Transverse colon (tissue), 4 donors: ENCODE results near the gene FCRL4. TPM values are rescaled to one million over a fixed set of nuclear protein-coding genes. Genes with fewer than 3 reads are reported as not detected.

ENCODE experiments used
- DNase-seq: peaks from one replicate; pipeline ENCODE4 v3.0.0-alpha.2; 2019
- H3K27ac ChIP-seq, 4 donors: fragments of 200-600 bp; sonication (generic); 2 replicates each; pipeline ENCODE4 v1.5.1; 2016 to 2018; ENCODE audit warnings: inconsistent platforms in 4 of 4
- H3K27me3 ChIP-seq: fragments of 200-600 bp; sonication (generic); 2 replicates; pipeline ENCODE4 v1.5.1; 2017; ENCODE audit warnings: inconsistent platforms
- H3K36me3 ChIP-seq, 4 donors: fragments of 200-600 bp; sonication (generic); 2 replicates each; pipeline ENCODE4 v1.5.1; 2017 to 2019; ENCODE audit warnings: inconsistent platforms in 4 of 4
- H3K4me1 ChIP-seq, 4 donors: fragments of 200-600 bp; sonication (generic); 2 replicates each; pipeline ENCODE4 v1.5.1; 2017 to 2020; ENCODE audit warnings: inconsistent platforms in 4 of 4
- H3K4me3 ChIP-seq, 4 donors: fragments of 200-600 bp; sonication (generic); 1 replicate in 1 of 4; 2 replicates in 3 of 4; pipeline versions ENCODE4 v1.5.1 to v1.6.1; 2017 to 2019; ENCODE audit warnings: inconsistent platforms in 4 of 4
- H3K9me3 ChIP-seq, 2 donors: fragments of 200-600 bp; sonication (generic); 2 replicates each; pipeline ENCODE4 v1.5.1; 2017 to 2019; ENCODE audit warnings: inconsistent platforms in 2 of 2
- EP300 ChIP-seq: sonication (generic); formaldehyde crosslinking; IDR thresholded peaks from one replicate; pipeline ENCODE4 v1.6.1; 2017; ENCODE audit warnings: antibody characterized with exemption, low read depth
- POLR2A ChIP-seq: fragments of 450-650 bp; IDR thresholded peaks from one replicate; pipeline ENCODE4 v1.6.1; 2016; ENCODE audit warnings: antibody characterized with exemption, mild to moderate bottlenecking, moderate library complexity
- POLR2AphosphoS5 ChIP-seq, 3 donors: sonication (generic); formaldehyde crosslinking; IDR thresholded peaks; one replicate each; pipeline ENCODE4 v1.6.1; 2016; ENCODE audit warnings: antibody characterized with exemption in 3 of 3
- WGBS, 2 donors: methylation state at CpG; one replicate each; pipeline ENCODE4 v1.1.5; 2018; ENCODE audit warnings: low coverage in 1 of 2; 5-methylcytosine and 5-hydroxymethylcytosine counted together
- in situ Hi-C, 4 donors: fragments of 200-750 bp; cut with MboI; loops; one replicate each; pipeline versions ENCODE4 v1.15.0 to v1.15.1; 2017; ENCODE audit warnings: low sequenced_read_pairs in 3 of 4, low pct_ligation_motif_present in 1 of 4, low pct_unique_long_range_greater_than_20kb in 1 of 4
- intact Hi-C: fragments of 100-400 bp; cut with DNase I; formaldehyde crosslinking; loops from one replicate; pipeline ENCODE4 v1.15.1; 2023; ENCODE audit warnings: low total_unique reads
- total RNA-seq, 4 donors: library from RNA; depleted of rRNA; stranded (reverse); fragments of >200 nt; gene quantifications; one replicate each; pipeline ENCODE4 v1.1.0, GENCODE V29; 2016
- TF ChIP-seq, protein P1 (sequence below), 5 experiments: fragments of 200-600 bp in 3 of 5; fragments of 450-650 bp in 2 of 5; sonication (generic) in 3 of 5; IDR thresholded peaks; 1 replicate in 2 of 5; 2 replicates in 3 of 5; pipeline ENCODE4 v1.5.1; 2016 to 2017; ENCODE audit warnings: antibody characterized with exemption in 5 of 5, inconsistent platforms in 3 of 5, mild to moderate bottlenecking in 2 of 5, moderate library complexity in 1 of 5

FCRL4 gene
- not detected for total RNA-seq

DNA sequence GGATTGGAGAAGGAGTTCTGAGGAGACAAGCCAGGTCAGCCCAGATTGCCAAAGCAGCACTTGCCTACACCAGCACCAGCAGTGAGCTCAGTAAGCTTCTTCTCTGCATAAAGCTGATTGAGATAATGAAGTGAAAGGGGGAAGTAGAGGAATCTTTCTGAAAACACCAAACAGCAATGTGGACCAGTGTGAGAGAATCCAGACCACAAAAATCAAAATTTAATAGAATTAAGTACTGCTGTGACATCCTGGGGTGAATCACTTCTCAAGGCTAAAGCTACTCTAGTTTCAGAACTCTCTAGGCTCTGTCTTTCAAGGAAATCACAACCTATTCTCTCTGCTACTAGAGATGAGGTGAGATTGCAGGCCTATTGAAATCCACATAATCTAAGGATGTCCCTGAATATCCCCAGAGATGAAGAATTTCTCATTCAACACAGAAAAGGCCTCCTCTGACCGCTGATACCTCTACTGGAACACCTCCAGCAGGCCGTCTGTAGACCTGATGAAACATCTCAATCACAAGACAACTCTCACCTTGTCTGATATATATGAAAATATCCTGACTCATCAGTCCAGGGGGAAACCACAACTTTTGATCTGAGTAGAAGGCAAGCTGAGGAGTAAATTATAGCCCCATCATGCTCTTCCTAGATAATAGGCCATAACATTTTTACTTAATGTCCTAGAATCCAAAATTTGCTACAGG lies at the start of gene FCRL4:
Gene FCRL4 (minus strand): TSS at position 127 of the 709 bp plus-strand sequence. CDS start 141 bp downstream, outside the sequence.
- no peak for DNase-seq
- intact Hi-C loops: no loop called here
- Histone ChIP-seq H3K27ac (no peak within 1 kb of the TSS), H3K27me3 (peaks cover 4% of the 10 kb centered on the region), H3K4me1 (no peaks in the 10 kb centered on the region), H3K9me3 (no peaks in the 10 kb centered on the region), H3K36me3 (no peaks in the 10 kb centered on the region), H3K4me3 (no peak within 1 kb of the TSS)
- TF ChIP-seq, protein P1, sequence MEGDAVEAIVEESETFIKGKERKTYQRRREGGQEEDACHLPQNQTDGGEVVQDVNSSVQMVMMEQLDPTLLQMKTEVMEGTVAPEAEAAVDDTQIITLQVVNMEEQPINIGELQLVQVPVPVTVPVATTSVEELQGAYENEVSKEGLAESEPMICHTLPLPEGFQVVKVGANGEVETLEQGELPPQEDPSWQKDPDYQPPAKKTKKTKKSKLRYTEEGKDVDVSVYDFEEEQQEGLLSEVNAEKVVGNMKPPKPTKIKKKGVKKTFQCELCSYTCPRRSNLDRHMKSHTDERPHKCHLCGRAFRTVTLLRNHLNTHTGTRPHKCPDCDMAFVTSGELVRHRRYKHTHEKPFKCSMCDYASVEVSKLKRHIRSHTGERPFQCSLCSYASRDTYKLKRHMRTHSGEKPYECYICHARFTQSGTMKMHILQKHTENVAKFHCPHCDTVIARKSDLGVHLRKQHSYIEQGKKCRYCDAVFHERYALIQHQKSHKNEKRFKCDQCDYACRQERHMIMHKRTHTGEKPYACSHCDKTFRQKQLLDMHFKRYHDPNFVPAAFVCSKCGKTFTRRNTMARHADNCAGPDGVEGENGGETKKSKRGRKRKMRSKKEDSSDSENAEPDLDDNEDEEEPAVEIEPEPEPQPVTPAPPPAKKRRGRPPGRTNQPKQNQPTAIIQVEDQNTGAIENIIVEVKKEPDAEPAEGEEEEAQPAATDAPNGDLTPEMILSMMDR (IDR thresholded peaks at IDR 0.05): no peak
- TF ChIP-seq EP300 (no peak), POLR2A (no peak), POLR2AphosphoS5 (IDR thresholded peaks at IDR 0.05) (no peak)
- in situ Hi-C loops: no loop called here
- WGBS, 2 donors: 80% methylated on average over 2 of the region's 2 CpGs; no CpG with 5 or more reads in 1 of the 2 donors

DNA sequence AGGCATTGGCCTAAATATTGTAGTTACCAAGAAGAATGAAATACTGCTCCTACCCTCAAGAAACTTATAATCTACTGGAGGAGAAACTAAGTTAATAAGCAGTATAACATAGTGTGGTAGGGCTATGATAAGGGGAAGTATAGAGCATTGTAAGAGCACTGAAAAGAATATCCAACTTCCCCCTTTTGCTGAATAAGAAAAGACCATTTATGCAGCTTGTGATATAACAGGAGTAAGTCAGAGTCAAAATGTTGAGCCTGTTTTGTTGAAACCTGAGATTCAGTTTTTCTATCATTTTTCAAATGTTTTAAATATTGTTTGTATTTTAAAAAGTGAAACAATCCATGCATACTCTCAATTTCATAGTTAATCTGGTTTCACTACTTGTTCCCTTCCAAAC lies 48.3 kb upstream of the FCRL4 start:
- intact Hi-C loops (no loop called here), in situ Hi-C loops (no loop called here)
- Histone ChIP-seq H3K9me3 (no peaks in the 10 kb centered on the region), H3K27me3 (peaks cover 10% of the 10 kb centered on the region), H3K4me3 (no peak overlapping the region), H3K36me3 (no peaks in the 10 kb centered on the region), H3K27ac (no peak overlapping the region), H3K4me1 (no peaks in the 10 kb centered on the region)
- DNase-seq: no peak
- TF ChIP-seq EP300: no peak
- TF ChIP-seq POLR2AphosphoS5 (IDR thresholded peaks at IDR 0.05): no peak
- TF ChIP-seq POLR2A: no peak
- TF ChIP-seq, protein P1 (IDR thresholded peaks at IDR 0.05): no peak

DNA sequence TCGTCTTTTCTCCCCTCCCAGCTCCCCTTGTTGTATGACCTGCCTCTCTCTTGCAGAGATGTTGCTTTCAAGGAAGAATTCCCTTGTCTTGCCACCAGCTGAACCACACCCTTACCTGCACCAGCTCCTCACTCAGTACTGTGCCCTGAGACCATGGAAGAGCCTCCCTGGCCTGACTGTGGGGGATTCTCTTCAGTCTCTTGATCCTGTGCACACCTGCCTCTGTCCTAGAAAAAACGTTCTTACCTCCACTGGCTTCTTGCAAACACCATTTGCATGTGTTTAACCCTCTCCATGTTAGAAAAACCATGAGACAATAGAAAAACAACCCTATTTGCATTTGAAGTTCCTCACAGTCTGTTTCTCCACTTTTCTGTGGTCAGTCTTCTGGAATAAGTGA lies 43.3 kb upstream of the FCRL4 start:
- intact Hi-C loops (no loop called here), in situ Hi-C loops (no loop called here)
- DNase-seq: no peak
- no peaks in the 10 kb centered on the region for H3K36me3 ChIP-seq
- H3K4me3 ChIP-seq: no peak overlapping the region
- H3K27me3 ChIP-seq: no peaks in the 10 kb centered on the region
- H3K4me1 ChIP-seq: no peaks in the 10 kb centered on the region
- no peak overlapping the region for H3K27ac ChIP-seq
- no peaks in the 10 kb centered on the region for H3K9me3 ChIP-seq
- no peak for TF ChIP-seq POLR2A
- TF ChIP-seq, protein P1 (IDR thresholded peaks at IDR 0.05): no peak
- no peak for TF ChIP-seq POLR2AphosphoS5 (IDR thresholded peaks at IDR 0.05)
- TF ChIP-seq EP300: no peak
- 34 to 50% methylated on average over 1 to 2 of the region's 2 CpGs for WGBS, 2 donors

DNA sequence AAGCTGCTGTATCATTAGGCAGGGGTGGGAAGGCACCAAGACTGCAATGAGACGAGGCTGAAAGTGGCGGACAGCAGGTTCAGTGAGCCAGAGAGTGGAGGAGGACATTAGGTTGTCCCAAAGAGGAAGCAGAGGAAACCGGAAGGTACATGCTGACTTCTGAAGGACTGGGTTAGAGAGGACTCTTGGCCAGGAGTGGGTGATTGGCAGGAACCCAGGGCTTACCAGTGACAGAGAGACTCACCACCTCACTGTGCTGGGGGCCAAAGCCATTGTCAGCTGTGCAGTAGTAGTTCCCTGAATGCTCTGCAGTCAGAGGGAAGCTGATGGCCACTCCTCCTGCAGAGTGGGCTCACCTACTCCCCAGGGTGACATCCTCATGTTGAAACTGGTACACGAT lies 41.9 kb upstream of the FCRL4 start:
- TF ChIP-seq POLR2A: no peak
- no peak for TF ChIP-seq EP300
- TF ChIP-seq, protein P1 (IDR thresholded peaks at IDR 0.05): no peak
- Histone ChIP-seq H3K9me3 (no peaks in the 10 kb centered on the region), H3K27me3 (peaks cover 2% of the 10 kb centered on the region), H3K36me3 (no peaks in the 10 kb centered on the region), H3K27ac (no peak overlapping the region), H3K4me3 (no peak overlapping the region), H3K4me1 (no peaks in the 10 kb centered on the region)
- intact Hi-C loops (no loop called here), in situ Hi-C loops (no loop called here)
- DNase-seq: no peak
- WGBS, 2 donors: 40 to 57% methylated on average over 1 to 4 of the region's 4 CpGs
